Fibroblast of the aortic adventitia (primary cell): ENCODE results near the gene DUSP1. TPM values are rescaled to one million over a fixed set of nuclear protein-coding genes. Genes with fewer than 3 reads are reported as not detected.

ENCODE experiments used
- DNase-seq: peaks from one replicate; pipeline ENCODE4 v3.0.0-alpha.2; 2010; ENCODE audit warnings: low read depth
- H3K4me3 ChIP-seq: 2 replicates; pipeline ENCODE4 v1.5.1; 2011; ENCODE audit warnings: low read depth, mild to moderate bottlenecking, control low read depth, low read length, moderate library complexity
- CTCF ChIP-seq: IDR thresholded peaks from 2 replicates; pipeline ENCODE4 v1.5.1; 2011; ENCODE audit warnings: mild to moderate bottlenecking, low read length, control low read depth, inconsistent platforms; ENCODE audit not compliant: insufficient read depth
- total RNA-seq: library from RNA; depleted of rRNA; stranded (reverse); fragments of >200 nt; gene quantifications from 2 replicates; pipeline ENCODE4 v1.2.3, GENCODE V29; 2012; ENCODE audit warnings: low replicate concordance

Gene DUSP1
- total RNA-seq, 1 donor: 44.1 TPM

GRCh38 chr5:172765766-172766286 is 5.2 kb downstream of the DUSP1 start:
- TF ChIP-seq CTCF: no peak
- peak; percentile 80 for DNase-seq
- peak overlapping the region; percentile 29 for H3K4me3 ChIP-seq

- peak overlapping the region; percentile 60 for H3K4me3 ChIP-seq
- no peak for TF ChIP-seq CTCF
- peak; percentile 99 for DNase-seq
Measured at GRCh38 chr5:172764861-172765765, 5.9 kb downstream of the DUSP1 start.

GRCh38 chr5:172763120-172763464 is 7.9 kb downstream of the DUSP1 start:
- H3K4me3 ChIP-seq: no peak overlapping the region
- TF ChIP-seq CTCF: no peak
- no peak for DNase-seq

- no peak for DNase-seq
- H3K4me3 ChIP-seq: no peak overlapping the region
- no peak for TF ChIP-seq CTCF
Measured at GRCh38 chr5:172762214-172763119, 8.5 kb downstream of the DUSP1 start.

GRCh38 chr5:172760959-172761358 is 10.0 kb downstream of the DUSP1 start:
- no peak for DNase-seq
- TF ChIP-seq CTCF: no peak

GRCh38 chr5:172760136-172760535 is 10.9 kb downstream of the DUSP1 start:
- no peak for TF ChIP-seq CTCF
- no peak for DNase-seq
- H3K4me3 ChIP-seq: no peak overlapping the region

More at GRCh38 chr5:172760959-172761358, 10.0 kb downstream of the DUSP1 start:
- H3K4me3 ChIP-seq: no peak overlapping the region
